Thyroid gland (tissue), 4 donors: Measurements from ENCODE around the gene CEP170. TPM values are rescaled to one million over a fixed set of nuclear protein-coding genes. Genes with fewer than 3 reads are reported as not detected.

Experiments
- DNase-seq, 2 donors: peaks; one replicate each; pipeline ENCODE4 v3.0.0-alpha.2; 2019
- H3K27ac ChIP-seq, 3 donors: fragments of 200-600 bp; sonication (generic); 1 replicate in 2 of 3; 2 replicates in 1 of 3; pipeline ENCODE4 v1.5.1; 2016 to 2019; ENCODE audit warnings: mild to moderate bottlenecking in 1 of 3, moderate library complexity in 1 of 3
- H3K27me3 ChIP-seq: fragments of 200-600 bp; sonication (generic); one replicate; pipeline ENCODE4 v1.5.1; 2019
- H3K36me3 ChIP-seq, 2 donors: fragments of 200-600 bp; sonication (generic); one replicate each; pipeline ENCODE4 v1.5.1; 2016 to 2019
- H3K4me1 ChIP-seq, 2 donors: fragments of 200-600 bp; sonication (generic); one replicate each; pipeline ENCODE4 v1.5.1; 2017 to 2019
- H3K4me3 ChIP-seq, 3 donors: fragments of 200-600 bp; sonication (generic); replicated peaks in 1 of 3; 1 replicate in 2 of 3; 2 replicates in 1 of 3; pipeline ENCODE4 v1.5.1; 2016; ENCODE audit warnings: mild to moderate bottlenecking in 1 of 3
- H3K9me3 ChIP-seq: fragments of 200-600 bp; sonication (generic); one replicate; pipeline ENCODE4 v1.5.1; 2017
- CTCF ChIP-seq, 6 experiments: fragments of 200-600 bp in 3 of 6; fragments of 450-650 bp in 3 of 6; sonication (generic) in 3 of 6; IDR thresholded peaks; one replicate each; pipeline ENCODE4 v1.5.1; 2016 to 2019; ENCODE audit warnings: antibody characterized with exemption in 6 of 6, mild to moderate bottlenecking in 2 of 6, inconsistent platforms in 1 of 6, moderate library complexity in 1 of 6
- POLR2A ChIP-seq, 2 donors: fragments of 450-650 bp; IDR thresholded peaks; one replicate each; pipeline ENCODE4 v1.6.1; 2017; ENCODE audit warnings: antibody characterized with exemption in 2 of 2, mild to moderate bottlenecking in 2 of 2, moderate library complexity in 1 of 2
- WGBS, 2 donors: methylation state at CpG; one replicate each; pipeline ENCODE4 v1.1.5; 2017; 5-methylcytosine and 5-hydroxymethylcytosine counted together
- intact Hi-C: fragments of 100-400 bp; cut with DNase I; formaldehyde crosslinking; loops from one replicate; pipeline ENCODE4 v1.15.1; 2023
- total RNA-seq, 4 donors: library from RNA; depleted of rRNA; stranded (reverse); fragments of >200 nt; gene quantifications; one replicate each; pipeline ENCODE4 v1.2.3, GENCODE V29; 2016

CEP170 gene
- total RNA-seq, 4 donors from 2014 or later, result 62.8 to 93.8 (median 75.3) TPM

- 82 to 83% methylated on average over 1 of the region's 1 CpG for WGBS, 2 donors
- H3K4me1 ChIP-seq, result peaks cover 17 to 34% of the 10 kb centered on the region in 2 donors
- no peaks in the 10 kb centered on the region for H3K9me3 ChIP-seq
- no peak for TF ChIP-seq CTCF (IDR thresholded peaks at IDR 0.05)
- TF ChIP-seq POLR2A (IDR thresholded peaks at IDR 0.05), result no peak
- no peak overlapping the region for H3K4me3 ChIP-seq
- H3K27ac ChIP-seq, result no peak overlapping the region
- no peak for DNase-seq
- H3K27me3 ChIP-seq, result no peaks in the 10 kb centered on the region
- intact Hi-C loops, result no loop called here
- H3K36me3 ChIP-seq, result no peaks in the 10 kb centered on the region
Measured at GRCh38 chr1:243251539-243251938, 3.5 kb downstream of the CEP170 start.

GRCh38 chr1:243250102-243250501 is 5.0 kb downstream of the CEP170 start:
- Histone ChIP-seq H3K27ac (no peak overlapping the region), H3K27me3 (no peaks in the 10 kb centered on the region), H3K4me3 (no peak overlapping the region), H3K4me1 (peaks cover 17 to 34% of the 10 kb centered on the region in 2 donors), H3K36me3 (no peaks in the 10 kb centered on the region), H3K9me3 (no peaks in the 10 kb centered on the region)
- no peak for DNase-seq
- intact Hi-C loops, result no loop called here
- WGBS, 2 donors, result 87 to 89% methylated on average over 3 of the region's 3 CpGs
- TF ChIP-seq POLR2A (IDR thresholded peaks at IDR 0.05), result no peak
- no peak for TF ChIP-seq CTCF (IDR thresholded peaks at IDR 0.05)

- Histone ChIP-seq H3K9me3 (no peaks in the 10 kb centered on the region), H3K4me3 (no peak overlapping the region), H3K4me1 (peaks cover 17 to 34% of the 10 kb centered on the region in 2 donors), H3K27me3 (no peaks in the 10 kb centered on the region), H3K27ac (no peak overlapping the region), H3K36me3 (no peaks in the 10 kb centered on the region)
- 94 to 97% methylated on average over 3 of the region's 3 CpGs for WGBS, 2 donors
- DNase-seq, result no peak
- no peak for TF ChIP-seq CTCF (IDR thresholded peaks at IDR 0.05)
- no peak for TF ChIP-seq POLR2A (IDR thresholded peaks at IDR 0.05)
- intact Hi-C loops, result no loop called here
Measured at GRCh38 chr1:243249214-243249613, 5.9 kb downstream of the CEP170 start.

GRCh38 chr1:243247901-243248300 is 7.2 kb downstream of the CEP170 start:
- Histone ChIP-seq H3K4me3 (no peak overlapping the region), H3K4me1 (peaks cover 17 to 34% of the 10 kb centered on the region in 2 donors), H3K27ac (no peak overlapping the region), H3K36me3 (no peaks in the 10 kb centered on the region), H3K9me3 (no peaks in the 10 kb centered on the region), H3K27me3 (no peaks in the 10 kb centered on the region)
- TF ChIP-seq CTCF (IDR thresholded peaks at IDR 0.05), result no peak
- TF ChIP-seq POLR2A (IDR thresholded peaks at IDR 0.05), result no peak
- intact Hi-C loops, result no loop called here
- WGBS, 2 donors, result 91 to 94% methylated on average over 3 of the region's 3 CpGs
- no peak for DNase-seq

GRCh38 chr1:243246916-243247315 is 8.2 kb downstream of the CEP170 start:
- WGBS, 2 donors, result 92% methylated on average over 1 of the region's 1 CpG
- peaks cover 11 to 31% of the 10 kb centered on the region in 2 donors for H3K4me1 ChIP-seq
- no peaks in the 10 kb centered on the region for H3K9me3 ChIP-seq
- peak overlapping the region in 1 of 3 donors; percentile 13 for H3K27ac ChIP-seq
- DNase-seq, result no peak
- intact Hi-C loops, result no loop called here
- no peak overlapping the region for H3K4me3 ChIP-seq
- no peaks in the 10 kb centered on the region for H3K27me3 ChIP-seq
- TF ChIP-seq CTCF (IDR thresholded peaks at IDR 0.05) (no peak), POLR2A (IDR thresholded peaks at IDR 0.05) (no peak)
- no peaks in the 10 kb centered on the region for H3K36me3 ChIP-seq
